Activated T-cell treated with anti-CD3 and anti-CD28 coated beads, Interleukin-2, amount 50 U/mL, for 48 hours (primary cell): ENCODE results near the gene PDIA2.
A peak's percentile ranks its signal among the peaks of the same experiment; 100 is the strongest.
"Not testable (repeated sequence)": the region's sequence is repeated elsewhere in the genome, so short reads cannot be mapped to it uniquely, and the experiment has no call there.

ENCODE experiments used
- DNase-seq, 2 experiments: peaks; one replicate each; pipeline ENCODE4 v3.0.0-alpha.2; 2020

Gene PDIA2

DNA sequence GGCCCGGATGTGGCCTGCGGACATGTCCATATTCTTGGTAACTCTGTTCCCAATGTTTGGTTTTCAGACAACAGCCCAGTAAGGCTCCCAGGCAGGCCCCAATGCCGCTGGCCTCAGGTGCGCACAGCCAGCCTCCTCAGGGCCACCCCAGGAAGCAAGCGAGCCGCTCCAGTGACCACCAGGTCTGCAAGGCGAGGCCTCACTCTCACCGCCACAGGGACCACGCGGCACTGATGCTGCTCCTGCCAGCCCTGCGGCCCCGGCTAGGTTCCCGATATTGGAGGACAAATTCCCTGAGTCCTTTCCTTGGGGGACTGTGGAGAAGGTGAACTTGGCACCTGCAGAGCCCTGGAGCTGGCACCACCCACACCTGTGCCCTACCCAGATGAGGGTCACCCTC lies 19.0 kb downstream of the PDIA2 start:
- DNase-seq: no peak

- DNase-seq: no peak
Measured at GRCh38 chr16:303760-304505, 21.0 kb downstream of the PDIA2 start.

GRCh38 chr16:305916-306626 lies 23.1 kb downstream of the PDIA2 start:
- DNase-seq: no peak

DNA sequence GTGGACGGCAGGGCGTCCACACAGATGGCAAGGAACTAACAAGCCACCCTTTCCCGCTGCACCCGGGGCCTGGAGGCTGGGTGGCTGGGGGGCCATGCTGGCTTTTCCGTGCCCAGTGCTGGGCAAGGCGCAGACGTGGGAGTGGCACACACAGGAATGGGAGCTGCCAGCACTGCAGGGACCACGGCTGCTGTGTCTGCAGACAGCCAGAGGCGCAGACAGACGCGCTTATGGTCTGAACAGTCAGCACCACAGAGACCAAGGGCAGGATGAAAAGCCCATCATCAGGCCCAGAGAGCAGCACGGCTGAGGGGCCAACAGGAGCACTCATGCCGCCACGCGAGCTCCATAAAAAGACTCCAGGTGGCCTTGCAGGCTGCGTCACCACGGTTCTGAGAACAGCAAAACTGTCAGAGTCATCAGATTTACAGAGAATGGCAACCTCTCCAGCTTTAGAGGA lies 24.0 kb downstream of the PDIA2 start:
- DNase-seq: no peak

DNA sequence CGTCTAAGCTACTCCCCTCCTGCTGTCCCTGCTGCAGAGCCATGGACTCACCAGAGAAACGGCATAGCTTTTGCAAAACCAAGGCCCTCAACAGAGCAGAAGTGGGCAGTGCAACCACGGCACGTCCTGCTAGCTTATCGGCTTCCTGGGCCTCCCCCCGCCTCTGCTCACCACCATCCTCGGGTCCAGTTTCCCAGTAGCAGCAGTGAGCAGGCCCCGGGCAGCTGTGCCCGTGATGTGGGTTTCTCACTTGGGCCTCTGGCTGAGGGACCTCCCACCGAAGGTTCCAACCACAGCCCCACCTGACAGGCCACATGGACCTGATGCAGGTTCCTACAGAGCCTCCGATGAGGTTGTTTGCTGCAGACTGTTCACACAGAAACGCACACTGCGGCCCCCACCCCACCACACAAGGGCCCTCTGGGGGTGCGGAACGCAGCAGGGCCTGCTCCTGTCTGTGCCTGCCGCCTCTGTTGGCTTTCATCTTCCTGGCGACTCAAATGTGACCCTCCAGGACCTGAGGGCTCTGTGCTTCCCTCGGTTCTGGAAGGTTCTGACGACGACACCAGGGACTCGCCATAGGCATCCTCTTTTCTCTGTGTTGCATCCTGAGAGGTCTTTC lies 24.8 kb downstream of the PDIA2 start:
- no peak for DNase-seq

GRCh38 chr16:309476-309875 lies 26.5 kb downstream of the PDIA2 start:
- DNase-seq: no peak

- no peak for DNase-seq
Measured at GRCh38 chr16:311725-312124, 28.8 kb downstream of the PDIA2 start.

DNA sequence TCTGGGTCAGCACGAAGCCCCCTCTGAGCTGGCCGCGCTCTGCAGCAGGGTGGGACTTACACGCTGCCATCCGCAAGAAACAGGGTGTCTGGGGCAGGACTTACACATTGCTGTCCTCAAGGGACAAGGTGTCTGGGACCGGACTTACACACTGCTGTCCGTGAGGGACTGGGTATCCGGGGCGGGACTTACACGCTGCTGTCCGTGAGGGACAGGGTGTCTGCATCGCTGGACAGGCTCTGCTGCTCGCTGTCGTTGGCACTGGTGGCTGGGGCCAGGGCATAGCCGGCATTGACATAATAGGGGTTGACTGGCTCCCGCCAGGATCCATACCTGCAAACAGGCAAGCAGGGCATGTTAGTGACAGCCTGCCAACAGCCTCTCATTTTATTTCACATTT lies 31.4 kb downstream of the PDIA2 start:
- DNase-seq: no peak

GRCh38 chr16:314795-315299 lies 31.9 kb downstream of the PDIA2 start:
- DNase-seq: no peak

GRCh38 chr16:316741-317464 lies 33.9 kb downstream of the PDIA2 start:
- DNase-seq: no peak

DNA sequence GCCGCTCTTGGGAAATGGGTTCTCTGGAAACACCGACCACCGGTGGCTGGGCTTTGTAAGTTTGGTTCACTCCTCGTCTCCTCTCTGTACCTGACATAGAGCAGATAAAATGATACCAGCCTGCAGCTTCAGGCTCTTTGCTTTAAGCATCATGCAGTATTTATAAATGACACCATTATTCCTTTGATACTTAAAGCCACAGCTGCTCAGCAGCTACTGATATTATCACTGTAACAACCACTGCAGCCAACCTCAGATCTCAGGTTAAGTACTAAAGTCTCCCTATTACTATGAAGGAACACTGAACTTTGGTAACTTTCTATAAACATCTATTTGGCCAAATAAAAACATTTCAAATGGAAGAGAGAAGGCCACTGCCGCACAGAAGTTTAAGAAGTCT lies 34.6 kb downstream of the PDIA2 start:
- no peak for DNase-seq

DNA sequence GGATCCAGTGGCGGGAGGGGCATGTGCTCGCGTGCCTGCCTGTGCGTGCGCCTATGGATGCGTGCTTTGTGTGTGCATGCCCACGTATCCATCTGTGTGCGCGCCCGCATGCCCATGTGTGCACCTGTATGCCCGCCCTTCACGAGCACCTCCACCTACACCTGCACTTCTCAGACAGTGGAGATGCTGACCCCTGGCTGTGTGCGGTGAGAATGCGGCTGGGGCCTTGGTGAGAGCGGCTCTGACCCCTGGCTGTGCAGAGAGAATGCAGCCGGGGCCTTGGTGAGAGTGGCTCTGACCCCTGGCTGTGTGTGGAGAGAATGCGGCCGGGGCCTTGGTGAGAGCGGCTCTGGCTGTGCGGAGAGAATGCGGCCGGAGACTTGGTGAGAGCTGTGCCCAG lies 35.7 kb downstream of the PDIA2 start:
- no peak for DNase-seq

- DNase-seq: no peak
Measured at GRCh38 chr16:320206-320605, 37.2 kb downstream of the PDIA2 start.

DNA sequence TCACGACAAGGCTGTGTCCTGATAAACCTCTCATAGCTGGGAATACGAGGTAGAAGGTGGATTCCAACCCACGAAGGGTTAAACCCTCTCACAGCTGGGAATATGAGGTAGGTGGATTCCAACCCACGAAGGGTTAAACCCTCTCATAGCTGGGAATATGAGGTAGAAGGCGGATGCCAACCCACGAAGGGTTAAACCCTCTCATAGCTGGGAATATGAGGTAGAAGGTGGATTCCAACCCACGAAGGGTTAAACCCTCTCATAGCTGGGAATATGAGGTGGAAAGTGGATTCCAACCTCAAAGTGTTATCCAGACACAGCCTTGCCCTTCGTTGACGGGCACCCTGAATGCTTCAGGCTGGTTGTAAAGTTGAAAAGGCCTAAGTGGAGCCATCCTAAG lies 38.6 kb downstream of the PDIA2 start:
- no peak for DNase-seq

GRCh38 chr16:322476-323143 lies 39.6 kb downstream of the PDIA2 start:
- DNase-seq: no peak

GRCh38 chr16:324201-324450 lies 41.2 kb downstream of the PDIA2 start:
- no peak for DNase-seq

GRCh38 chr16:324451-325334 lies 41.7 kb downstream of the PDIA2 start:
- peak; percentile 62 to 66 for DNase-seq

DNA sequence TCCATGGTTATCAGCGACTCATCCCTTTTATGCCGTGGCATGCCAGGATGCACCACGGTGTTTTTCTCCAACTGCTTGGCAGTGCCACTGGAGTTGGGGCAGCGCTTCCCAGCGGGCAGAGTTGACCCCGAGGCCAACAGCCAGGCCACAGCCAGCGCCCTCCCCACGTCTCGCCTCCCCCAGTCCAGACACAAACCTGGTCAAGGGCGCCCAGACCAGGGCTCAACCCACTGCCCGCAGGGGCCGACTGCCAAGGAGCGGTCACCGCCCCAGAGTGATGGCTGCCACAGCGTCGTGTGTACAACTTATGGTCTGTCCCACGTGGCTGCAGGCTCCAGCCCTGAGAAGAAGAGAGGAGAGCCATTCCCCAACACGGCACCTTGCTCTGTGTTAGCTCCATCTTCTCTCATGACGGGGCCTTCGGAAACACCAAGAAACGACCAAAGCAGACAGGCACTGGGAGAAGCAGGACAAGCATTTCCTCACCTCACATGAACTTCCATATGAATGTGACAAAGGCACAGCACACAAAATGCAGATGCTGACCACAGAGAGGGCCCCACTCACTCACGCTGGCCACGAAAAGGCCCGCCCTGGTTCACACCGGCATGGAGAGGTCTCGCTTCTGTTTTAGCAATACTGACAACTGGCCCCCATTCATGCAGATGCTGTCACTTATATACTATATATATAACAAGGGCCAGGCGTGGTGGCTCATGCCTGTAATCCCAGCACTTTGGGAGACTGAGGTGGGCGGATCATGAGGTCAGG lies 42.6 kb downstream of the PDIA2 start:
- DNase-seq: no peak

- no peak for DNase-seq
Measured at GRCh38 chr16:330741-331140, 47.8 kb downstream of the PDIA2 start.

- not testable (repeated sequence) for DNase-seq
Measured at GRCh38 chr16:331181-331814, 48.3 kb downstream of the PDIA2 start.
